ENCODE results near the gene SLC35E2B.
A peak's percentile ranks its signal among the peaks of the same experiment; 100 is the strongest.
"Not testable (repeated sequence)": the region's sequence is repeated elsewhere in the genome, so short reads cannot be mapped to it uniquely, and the experiment has no call there.

SLC35E2B gene

DNA sequence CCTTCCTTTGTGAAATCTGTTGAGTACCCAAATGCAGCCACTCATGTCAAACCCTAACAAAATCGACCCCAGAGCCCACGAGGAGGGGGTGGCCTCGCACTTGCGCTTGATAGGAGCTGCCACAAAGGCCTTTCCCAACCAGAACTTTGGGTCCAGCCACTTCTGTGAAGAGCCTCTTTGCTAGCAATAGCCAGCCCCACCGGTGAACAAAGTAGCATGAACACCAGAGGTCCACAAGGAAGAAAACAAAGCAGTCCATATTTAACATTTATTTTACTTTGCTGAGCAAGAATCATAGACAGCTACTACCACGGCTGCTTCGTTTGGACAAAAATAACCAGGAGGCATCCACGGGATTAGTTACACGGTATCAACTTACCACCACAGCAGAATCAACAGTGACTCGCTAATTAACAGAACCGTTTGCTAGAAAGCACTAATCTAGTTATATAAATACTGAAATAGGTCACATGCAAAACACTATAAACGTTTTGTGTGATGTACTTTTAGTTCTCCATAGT lies 34.6 kb upstream of the SLC35E2B start:
- not testable (repeated sequence) for H3K9me3 ChIP-seq (ENCODE audit: severe bottlenecking); DNase-seq; H3K36me3 ChIP-seq; H3K4me3 ChIP-seq (ENCODE audit: low read depth, low read length); H3K27me3 ChIP-seq (ENCODE audit: insufficient read depth, low read depth, severe bottlenecking); H3K27ac ChIP-seq

DNA sequence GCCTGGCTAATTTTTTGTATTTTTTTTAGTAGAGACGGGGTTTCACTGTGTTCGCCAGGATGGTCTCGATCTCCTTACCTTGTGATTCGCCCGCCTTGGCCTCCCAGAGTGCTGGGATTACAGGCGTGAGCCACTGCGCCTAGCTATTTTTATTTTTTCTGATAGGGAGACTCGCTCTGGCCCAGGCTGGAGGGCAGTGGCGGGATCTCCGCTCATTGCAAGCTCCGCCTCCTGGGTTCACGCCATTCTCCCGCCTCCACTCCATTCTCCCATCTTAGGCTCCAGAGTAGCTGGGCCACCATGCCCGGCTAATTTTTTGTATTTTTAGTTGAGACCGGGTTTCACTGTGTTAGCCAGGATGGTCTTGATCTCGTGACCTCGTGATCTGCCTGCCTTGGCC lies 33.5 kb upstream of the SLC35E2B start:
- not testable (repeated sequence) for H3K4me3 ChIP-seq (ENCODE audit: low read depth, low read length); H3K9me3 ChIP-seq (ENCODE audit: severe bottlenecking)

DNA sequence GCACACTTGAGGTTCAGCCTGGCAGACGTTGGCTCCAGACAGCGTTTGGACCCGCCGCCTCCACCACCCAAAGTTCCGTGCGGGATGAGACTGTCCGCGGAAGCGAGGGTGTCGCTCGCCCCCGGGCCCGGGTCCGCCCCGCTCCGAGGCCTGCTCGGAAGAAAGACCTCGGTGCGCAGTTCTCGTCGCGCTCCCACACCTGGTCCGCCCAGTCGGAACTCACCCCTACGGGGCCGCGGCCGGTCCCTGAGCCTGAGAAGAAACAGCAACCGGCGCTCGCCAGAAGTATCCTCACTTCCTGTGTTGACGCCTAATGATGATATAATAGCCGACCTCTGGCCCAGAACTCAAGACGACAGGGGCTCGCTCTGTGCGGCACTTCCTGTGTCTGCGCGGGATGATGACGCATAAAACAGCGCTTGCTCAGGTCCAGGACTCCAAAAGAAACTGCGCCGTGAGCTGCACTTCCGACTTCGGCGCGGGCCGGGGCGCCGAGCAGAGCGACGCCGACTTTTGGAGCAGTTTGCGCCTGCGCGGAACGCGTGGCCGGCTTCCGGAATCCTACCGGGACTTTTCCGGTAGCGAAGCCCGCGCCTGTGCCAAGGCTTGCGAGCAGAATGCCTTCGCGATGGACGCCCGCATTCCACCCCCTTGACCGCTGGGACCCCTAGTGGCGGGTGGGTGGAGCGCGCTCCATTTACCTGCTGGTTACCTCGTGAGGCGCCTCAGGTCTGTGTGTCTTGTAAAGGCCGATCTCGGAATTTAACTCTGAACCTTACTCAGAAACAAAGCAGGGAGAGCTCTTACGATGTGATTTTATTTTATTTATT lies 31.7 kb upstream of the SLC35E2B start, which contains the start of gene CDK11A:
Gene CDK11A, minus strand, starts transcription at position 323 of the 830 bp plus-strand sequence. CDS start 1,539 bp downstream, outside the sequence.
- peak within 1 kb of the TSS; percentile 76 for H3K4me3 ChIP-seq (ENCODE audit: low read depth, low read length)
- H3K27me3 ChIP-seq (ENCODE audit: insufficient read depth, low read depth, severe bottlenecking); H3K9me3 ChIP-seq (ENCODE audit: severe bottlenecking): not testable (repeated sequence)
- H3K27ac ChIP-seq, result peak within 1 kb of the TSS; percentile 77
- TF ChIP-seq, protein P1, sequence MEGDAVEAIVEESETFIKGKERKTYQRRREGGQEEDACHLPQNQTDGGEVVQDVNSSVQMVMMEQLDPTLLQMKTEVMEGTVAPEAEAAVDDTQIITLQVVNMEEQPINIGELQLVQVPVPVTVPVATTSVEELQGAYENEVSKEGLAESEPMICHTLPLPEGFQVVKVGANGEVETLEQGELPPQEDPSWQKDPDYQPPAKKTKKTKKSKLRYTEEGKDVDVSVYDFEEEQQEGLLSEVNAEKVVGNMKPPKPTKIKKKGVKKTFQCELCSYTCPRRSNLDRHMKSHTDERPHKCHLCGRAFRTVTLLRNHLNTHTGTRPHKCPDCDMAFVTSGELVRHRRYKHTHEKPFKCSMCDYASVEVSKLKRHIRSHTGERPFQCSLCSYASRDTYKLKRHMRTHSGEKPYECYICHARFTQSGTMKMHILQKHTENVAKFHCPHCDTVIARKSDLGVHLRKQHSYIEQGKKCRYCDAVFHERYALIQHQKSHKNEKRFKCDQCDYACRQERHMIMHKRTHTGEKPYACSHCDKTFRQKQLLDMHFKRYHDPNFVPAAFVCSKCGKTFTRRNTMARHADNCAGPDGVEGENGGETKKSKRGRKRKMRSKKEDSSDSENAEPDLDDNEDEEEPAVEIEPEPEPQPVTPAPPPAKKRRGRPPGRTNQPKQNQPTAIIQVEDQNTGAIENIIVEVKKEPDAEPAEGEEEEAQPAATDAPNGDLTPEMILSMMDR (IDR thresholded peaks at IDR 0.05; ENCODE audit: low read depth, low read length), result 0 out of 2 replicates have a peak, but pooled peaks have one; percentile 6
- peak; percentile 96 for DNase-seq
- H3K36me3 ChIP-seq, result peaks cover 18% of the 10 kb centered on the region

More for the DNA sequence above, 33.5 kb upstream of the SLC35E2B start:
- not testable (repeated sequence) for H3K36me3 ChIP-seq; H3K27me3 ChIP-seq (ENCODE audit: insufficient read depth, low read depth, severe bottlenecking); H3K27ac ChIP-seq; DNase-seq

DNA sequence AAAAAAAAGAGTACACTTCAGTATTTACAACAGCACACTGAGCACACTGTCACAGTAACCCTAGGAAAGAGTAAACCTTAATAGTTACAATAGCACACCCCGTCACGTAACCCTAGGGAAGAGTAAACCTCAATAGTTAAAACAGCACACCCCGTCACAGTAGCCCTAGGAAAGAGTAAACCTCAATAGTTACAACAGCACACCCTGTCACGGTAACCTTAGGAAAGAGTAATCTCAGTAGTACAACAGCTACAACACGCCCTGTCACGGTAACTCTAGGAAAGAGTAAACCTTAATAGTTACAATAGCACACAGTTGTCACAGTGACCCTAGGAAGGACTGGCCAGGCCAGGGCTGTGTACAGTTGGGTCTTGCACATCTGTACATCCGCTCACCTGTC lies 28.6 kb upstream of the SLC35E2B start:
- Histone ChIP-seq H3K27me3 (ENCODE audit: insufficient read depth, low read depth, severe bottlenecking) (no peaks in the 10 kb centered on the region), H3K36me3 (peaks cover 18% of the 10 kb centered on the region), H3K27ac (no peak overlapping the region), H3K9me3 (ENCODE audit: severe bottlenecking) (no peaks in the 10 kb centered on the region), H3K4me3 (ENCODE audit: low read depth, low read length) (no peak overlapping the region)
- no peak for DNase-seq
- TF ChIP-seq, protein P1 (IDR thresholded peaks at IDR 0.05; ENCODE audit: low read depth, low read length), result no peak

DNA sequence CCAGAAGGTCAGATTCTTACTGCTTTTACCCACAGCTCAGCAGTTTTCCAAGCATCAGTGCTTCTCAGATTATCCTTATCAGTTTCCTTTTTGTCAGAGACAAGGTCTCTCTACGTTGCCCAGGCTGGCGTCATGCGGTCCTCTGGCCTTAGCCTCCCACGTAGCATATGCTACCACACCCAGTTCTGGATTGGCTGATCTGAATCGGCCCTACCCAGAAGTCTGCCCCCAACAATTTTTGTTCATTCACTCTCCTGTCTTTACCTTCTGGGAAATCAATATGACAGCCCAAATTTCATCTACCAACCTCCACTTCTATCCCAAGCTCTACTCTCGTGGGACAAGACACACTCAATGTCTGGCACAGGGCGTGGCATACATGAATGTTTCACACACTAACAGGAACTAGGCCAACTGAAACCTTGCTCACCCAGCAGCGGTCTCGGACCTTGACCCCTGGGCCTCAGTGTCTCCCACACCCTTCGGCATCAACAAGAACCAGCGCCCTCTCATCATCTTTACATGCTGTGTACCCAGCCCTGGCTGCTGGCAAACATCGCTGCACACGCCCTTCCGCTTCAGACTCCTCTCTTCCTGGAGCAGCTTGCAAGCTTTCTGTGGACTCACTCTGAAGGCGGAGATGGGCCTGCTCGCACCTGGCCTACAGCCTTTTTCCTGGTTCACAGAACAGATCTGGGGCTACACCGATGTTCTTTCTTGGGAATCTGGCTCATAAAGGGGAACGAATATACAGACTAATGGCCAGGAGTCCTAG lies 22.7 kb upstream of the SLC35E2B start:
- not testable (repeated sequence) for H3K27me3 ChIP-seq (ENCODE audit: insufficient read depth, low read depth, severe bottlenecking); DNase-seq; H3K4me3 ChIP-seq (ENCODE audit: low read depth, low read length); H3K9me3 ChIP-seq (ENCODE audit: severe bottlenecking); H3K27ac ChIP-seq
- H3K36me3 ChIP-seq, result peaks cover 10% of the 10 kb centered on the region; the same call in 1 of the 2 replicates

DNA sequence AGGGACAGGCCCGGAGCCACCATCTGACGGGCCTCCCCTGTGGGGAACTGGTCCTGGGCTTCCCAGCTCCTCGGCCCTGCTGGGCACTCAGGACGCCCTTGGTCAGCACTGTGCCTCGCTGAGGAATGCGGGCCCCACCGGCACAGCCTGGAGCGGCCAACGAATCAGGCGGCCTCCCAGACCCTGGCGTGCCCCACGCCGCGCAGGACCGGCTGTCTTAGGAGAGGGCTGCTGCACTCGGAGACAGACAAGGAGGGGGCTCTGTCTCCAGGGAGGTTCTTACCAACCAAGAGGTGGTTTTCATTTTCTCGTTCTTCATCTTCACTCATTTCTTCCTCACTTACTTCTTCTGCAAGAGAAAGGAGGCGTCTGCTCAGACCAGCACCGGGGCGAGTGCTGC lies 15.3 kb upstream of the SLC35E2B start:
- not testable (repeated sequence) for DNase-seq; H3K36me3 ChIP-seq; H3K27ac ChIP-seq; H3K4me3 ChIP-seq (ENCODE audit: low read depth, low read length); H3K27me3 ChIP-seq (ENCODE audit: insufficient read depth, low read depth, severe bottlenecking); H3K9me3 ChIP-seq (ENCODE audit: severe bottlenecking)

DNA sequence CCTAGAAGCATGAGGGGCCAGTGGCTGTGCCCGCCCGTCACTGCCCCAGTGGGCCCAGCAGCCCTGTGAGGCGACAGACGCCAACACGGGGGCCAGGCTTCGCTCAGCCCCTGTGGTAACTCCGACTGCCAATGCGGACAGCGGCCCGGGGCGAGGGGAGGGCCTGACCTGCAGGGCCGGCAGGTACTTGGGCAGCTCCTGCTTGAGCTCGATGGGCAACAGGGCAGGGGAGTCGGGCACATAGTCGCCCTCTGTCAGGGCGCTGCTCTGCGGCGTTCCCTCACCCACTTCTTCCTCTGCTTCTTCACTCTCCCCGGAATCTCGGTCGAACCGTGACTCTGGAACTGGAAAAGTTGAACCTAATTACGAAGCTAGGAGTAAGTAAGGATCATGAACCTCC lies 14.6 kb upstream of the SLC35E2B start:
- not testable (repeated sequence) for H3K9me3 ChIP-seq (ENCODE audit: severe bottlenecking); H3K4me3 ChIP-seq (ENCODE audit: low read depth, low read length)

DNA sequence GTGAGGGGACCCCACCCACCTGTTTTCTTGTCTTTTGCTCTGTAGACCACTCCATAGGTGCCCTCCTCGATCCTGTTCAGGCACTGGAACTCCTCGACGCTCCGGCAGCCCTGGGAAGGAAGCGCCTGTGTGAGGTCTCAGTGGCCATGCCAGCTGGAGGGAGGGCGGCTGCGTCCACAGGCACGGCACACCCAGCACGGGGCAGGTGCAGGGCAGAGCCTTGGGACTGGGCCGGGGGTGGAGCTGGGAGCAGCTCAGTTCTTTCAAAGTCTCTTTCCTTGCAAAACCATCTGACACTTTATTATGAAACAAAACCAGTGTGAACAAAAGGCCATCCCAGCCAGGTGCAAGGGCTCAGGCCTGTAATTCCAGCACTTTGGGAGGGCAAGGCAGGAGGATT lies 13.0 kb upstream of the SLC35E2B start:
- H3K9me3 ChIP-seq (ENCODE audit: severe bottlenecking); H3K4me3 ChIP-seq (ENCODE audit: low read depth, low read length); H3K27me3 ChIP-seq (ENCODE audit: insufficient read depth, low read depth, severe bottlenecking); H3K36me3 ChIP-seq; H3K27ac ChIP-seq; DNase-seq: not testable (repeated sequence)

More for the DNA sequence above, 14.6 kb upstream of the SLC35E2B start:
- not testable (repeated sequence) for H3K36me3 ChIP-seq; H3K27me3 ChIP-seq (ENCODE audit: insufficient read depth, low read depth, severe bottlenecking); H3K27ac ChIP-seq; DNase-seq

DNA sequence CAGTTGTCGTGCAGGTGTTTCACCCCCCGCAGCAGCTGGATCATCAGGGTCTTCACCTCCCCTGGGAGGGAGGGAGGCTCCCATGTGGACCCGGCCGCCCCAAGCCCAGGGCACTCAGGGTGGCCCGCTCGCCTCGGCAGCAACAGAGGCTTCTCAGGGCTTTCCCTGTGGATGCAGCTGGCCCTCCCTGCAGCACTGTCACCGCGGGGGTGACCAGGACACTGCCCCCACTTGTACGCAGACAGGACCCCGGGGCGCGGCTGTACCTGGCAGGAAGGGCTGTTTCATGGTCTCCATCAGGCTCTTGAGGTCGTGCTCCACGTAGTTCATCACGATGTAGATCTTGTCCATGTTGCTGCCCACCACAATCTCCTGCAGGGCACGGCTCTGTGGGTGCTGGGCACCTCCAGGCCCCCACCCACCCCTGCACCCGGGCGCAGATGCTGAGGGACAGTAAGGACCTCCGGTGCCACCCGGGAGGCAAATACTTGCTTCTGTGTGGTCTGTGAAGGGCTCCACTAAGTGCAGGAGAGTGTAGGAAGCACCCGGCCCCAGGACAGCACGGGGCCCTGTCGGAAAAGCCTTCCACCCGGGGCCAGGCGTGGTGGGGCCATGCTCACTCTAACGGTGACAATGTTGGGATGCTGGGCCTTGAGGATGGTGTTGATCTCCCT lies 11.8 kb upstream of the SLC35E2B start:
- H3K4me3 ChIP-seq (ENCODE audit: low read depth, low read length); DNase-seq; H3K9me3 ChIP-seq (ENCODE audit: severe bottlenecking); H3K36me3 ChIP-seq; H3K27ac ChIP-seq; H3K27me3 ChIP-seq (ENCODE audit: insufficient read depth, low read depth, severe bottlenecking): not testable (repeated sequence)
